ENCODE results near the gene PCNX2. TPM values are rescaled to one million over a fixed set of nuclear protein-coding genes. Genes with fewer than 3 reads are reported as not detected.
A peak's percentile ranks its signal among the peaks of the same experiment; 100 is the strongest.

Gene PCNX2
- total RNA-seq, 2 donors from 2014 or later = 24.1 to 72.1 TPM

- intact Hi-C loops (cut with DNase I) = no loop called here
- 86 to 90% methylated on average over 5 of the region's 5 CpGs for WGBS, 2 donors
- no peak overlapping the region for H3K27ac ChIP-seq
- ATAC-seq = no peak
- H3K9me3 ChIP-seq = no peaks in the 10 kb centered on the region
- TF ChIP-seq POLR2A (IDR thresholded peaks at IDR 0.05) (no peak), CTCF (IDR thresholded peaks at IDR 0.05) (no peak)
- no peak overlapping the region for H3K4me3 ChIP-seq
- peaks cover 6% of the 10 kb centered on the region for H3K4me1 ChIP-seq
- peaks cover 6 to 7% of the 10 kb centered on the region in 2 donors for H3K36me3 ChIP-seq (replicated peaks in 1 of 2; ENCODE audit: insufficient read depth in 1 of 2, low read depth in 2 of 2)
- no peaks in the 10 kb centered on the region for H3K27me3 ChIP-seq
- DNase-seq = no peak
Observed at GRCh38 chr1:232969799-232970198, 325.7 kb downstream of the PCNX2 start.

- WGBS, 2 donors = 81 to 93% methylated on average over 3 of the region's 3 CpGs
- TF ChIP-seq CTCF (IDR thresholded peaks at IDR 0.05) (no peak), POLR2A (IDR thresholded peaks at IDR 0.05) (no peak)
- intact Hi-C loops (cut with DNase I) = no loop called here
- Histone ChIP-seq H3K4me3 (no peak overlapping the region), H3K27me3 (no peaks in the 10 kb centered on the region), H3K36me3 (replicated peaks in 1 of 2; ENCODE audit: insufficient read depth in 1 of 2, low read depth in 2 of 2) (peaks cover 6 to 7% of the 10 kb centered on the region in 2 donors), H3K9me3 (no peaks in the 10 kb centered on the region), H3K4me1 (no peaks in the 10 kb centered on the region), H3K27ac (no peak overlapping the region)
- DNase-seq (peak in 3 of 4 donors; percentile 22 to 66 (median 28)), ATAC-seq (no peak)
Observed at GRCh38 chr1:232968965-232969364, 326.6 kb downstream of the PCNX2 start.

- ATAC-seq (no peak), DNase-seq (no peak)
- Histone ChIP-seq H3K36me3 (replicated peaks in 1 of 2; ENCODE audit: insufficient read depth in 1 of 2, low read depth in 2 of 2) (peaks cover 6 to 7% of the 10 kb centered on the region in 2 donors), H3K4me1 (no peaks in the 10 kb centered on the region), H3K4me3 (no peak overlapping the region), H3K27ac (no peak overlapping the region), H3K27me3 (no peaks in the 10 kb centered on the region), H3K9me3 (no peaks in the 10 kb centered on the region)
- TF ChIP-seq CTCF (IDR thresholded peaks at IDR 0.05) = no peak
- TF ChIP-seq POLR2A (IDR thresholded peaks at IDR 0.05) = no peak
- intact Hi-C loops (cut with DNase I) = no loop called here
- WGBS, 2 donors = 86 to 88% methylated on average over 5 of the region's 5 CpGs
Observed at GRCh38 chr1:232968391-232968790, 327.1 kb downstream of the PCNX2 start.

GRCh38 chr1:232966663-232967062, 328.9 kb downstream of the PCNX2 start:
- WGBS, 2 donors = 35 to 41% methylated on average over 4 of the region's 4 CpGs
- ATAC-seq = peak; percentile 40
- intact Hi-C loops (cut with DNase I) = no loop called here
- H3K36me3 ChIP-seq (replicated peaks in 1 of 2; ENCODE audit: insufficient read depth in 1 of 2, low read depth in 2 of 2) = peaks cover 5 to 6% of the 10 kb centered on the region in 2 donors
- H3K9me3 ChIP-seq = no peaks in the 10 kb centered on the region
- TF ChIP-seq CTCF (IDR thresholded peaks at IDR 0.05) (no peak), POLR2A (IDR thresholded peaks at IDR 0.05) (no peak)
- no peaks in the 10 kb centered on the region for H3K27me3 ChIP-seq
- H3K27ac ChIP-seq = no peak overlapping the region
- no peak overlapping the region for H3K4me3 ChIP-seq
- no peaks in the 10 kb centered on the region for H3K4me1 ChIP-seq
- peak in 3 of 4 donors; percentile 17 to 46 (median 36) for DNase-seq

- H3K27me3 ChIP-seq = no peaks in the 10 kb centered on the region
- intact Hi-C loops (cut with DNase I) = no loop called here
- no peak overlapping the region for H3K4me3 ChIP-seq
- ATAC-seq (no peak), DNase-seq (no peak)
- H3K4me1 ChIP-seq = no peaks in the 10 kb centered on the region
- peaks cover 2 to 3% of the 10 kb centered on the region in 2 donors for H3K36me3 ChIP-seq (replicated peaks in 1 of 2; ENCODE audit: insufficient read depth in 1 of 2, low read depth in 2 of 2)
- no peak overlapping the region for H3K27ac ChIP-seq
- no peaks in the 10 kb centered on the region for H3K9me3 ChIP-seq
- 94 to 95% methylated on average over 6 of the region's 6 CpGs for WGBS, 2 donors
- TF ChIP-seq POLR2A (IDR thresholded peaks at IDR 0.05) (no peak), CTCF (IDR thresholded peaks at IDR 0.05) (no peak)
Observed at GRCh38 chr1:232965912-232966217, 329.7 kb downstream of the PCNX2 start.

Data from body of pancreas (tissue), 4 donors.